ENCODE measurements around the gene MED28. TPM values are rescaled to one million over a fixed set of nuclear protein-coding genes. Genes with fewer than 3 reads are reported as not detected.

MED28 gene
- polyA plus RNA-seq, 1 of the 3 experiments (the other 2 are of a cell fraction) = 7.5 TPM

GRCh38 chr4:17576932-17577664 is 37.3 kb upstream of the MED28 start, which contains the start of gene LAP3:
LAP3 (plus strand) TSS chr4:17577198; CDS start chr4:17577466, 268 bp downstream.
- Histone ChIP-seq H3K4me2 (peak within 1 kb of the TSS; percentile 97), H3K9me2 (no peaks in the 10 kb centered on the region), H3K27me3 (ENCODE audit: insufficient read depth) (no peaks in the 10 kb centered on the region), H3K9me3 (no peaks in the 10 kb centered on the region), H3K36me3 (replicated peaks in 1 of 2; ENCODE audit: control insufficient read depth in 1 of 2, insufficient read depth in 2 of 2, low read length in 1 of 2) (peaks cover 6 to 17% of the 10 kb centered on the region in 2 experiments), H3K4me1 (ENCODE audit: control insufficient read depth in 1 of 2, insufficient read depth in 2 of 2, low read depth in 1 of 2, low read length in 1 of 2) (peaks cover 8 to 9% of the 10 kb centered on the region in 2 experiments; a peak in 2 of 4 replicates), H3K4me3 (ENCODE audit: low read depth in 2 of 2, low read length in 1 of 2) (peak within 1 kb of the TSS; percentile 62 to 95), H3F3A (replicated peaks; ENCODE audit: insufficient read depth) (peaks cover 2% of the 10 kb centered on the region), H3K9ac (peak within 1 kb of the TSS; percentile 74), H3K79me2 (ENCODE audit: insufficient read depth) (peaks cover 20% of the 10 kb centered on the region; the same call in 1 of the 2 replicates), H2AFZ (ENCODE audit: low read depth) (peak within 1 kb of the TSS; percentile 98), H3K27ac (ENCODE audit: low read depth in 2 of 2, low read length in 1 of 2) (peak within 1 kb of the TSS; percentile 77 to 81), H4K20me1 (ENCODE audit: insufficient read depth) (no peaks in the 10 kb centered on the region)
- under 1% methylated on average over 21 of the region's 91 CpGs for WGBS (ENCODE audit: low lambda C conversion rate)
- POLR2A ChIA-PET = interaction anchor here (1.0 to 1.1 kb wide), 2 partner anchors 16 to 233 kb away, joined by 3 to 4 read pairs; no protein-coding TSS in a partner anchor
- CTCF ChIA-PET = interaction anchor here (0.9 to 4.1 kb wide), 4 partner anchors 18 to 59 kb away, joined by 4 to 15 read pairs (median 4); partner anchors contain the start of gene MED28
- peak; percentile 97 for DNase-seq
- TF ChIP-seq FOSL2 (IDR thresholded peaks at IDR 0.05; ENCODE audit: borderline replicate concordance, low read depth) (no peak), MXI1 (IDR thresholded peaks at IDR 0.05; ENCODE audit: low read depth, low read length) (peak; percentile 96), EP300 (IDR thresholded peaks at IDR 0.05; ENCODE audit: borderline replicate concordance in 1 of 2, low read depth in 1 of 2, low read length in 1 of 2) (no peak), POLR2AphosphoS5 (IDR thresholded peaks at IDR 0.05; ENCODE audit: low read depth, low read length) (peak; percentile 95), MAX (IDR thresholded peaks at IDR 0.05; ENCODE audit: low read depth) (peak; percentile 98), RAD21 (IDR thresholded peaks at IDR 0.05; ENCODE audit: low read length) (0 out of 2 replicates have a peak, but pooled peaks have one; percentile 5), GABPA (IDR thresholded peaks at IDR 0.05; ENCODE audit: low read depth) (peak; percentile 68), SIN3A (IDR thresholded peaks at IDR 0.05; ENCODE audit: borderline replicate concordance, low read depth, low read length) (peak; percentile 95), ELF1 (IDR thresholded peaks at IDR 0.05) (peak; percentile 70), USF1 (IDR thresholded peaks at IDR 0.05; ENCODE audit: borderline replicate concordance, low read depth) (peak; percentile 87), MEF2A (IDR thresholded peaks at IDR 0.05; ENCODE audit: borderline replicate concordance, low read depth) (no peak), FOXM1 (IDR thresholded peaks at IDR 0.05; ENCODE audit: low read depth) (no peak), TCF12 (IDR thresholded peaks at IDR 0.05) (no peak), REST (IDR thresholded peaks at IDR 0.05; ENCODE audit: low read depth, low read length) (no peak), RFX5 (IDR thresholded peaks at IDR 0.05; ENCODE audit: low read length) (no peak), TAF1 (IDR thresholded peaks at IDR 0.05; ENCODE audit: borderline replicate concordance, low read depth, low read length) (peak; percentile 93), TEAD4 (IDR thresholded peaks at IDR 0.05; ENCODE audit: borderline replicate concordance, insufficient read depth) (no peak), EZH2phosphoT487 (IDR thresholded peaks at IDR 0.05; ENCODE audit: borderline replicate concordance, low read depth) (no peak), NFIC (IDR thresholded peaks at IDR 0.05; ENCODE audit: borderline replicate concordance) (no peak), YY1 (IDR thresholded peaks at IDR 0.05; ENCODE audit: low read depth) (0 out of 2 replicates have a peak, but pooled peaks have one; percentile 20), USF2 (IDR thresholded peaks at IDR 0.05; ENCODE audit: borderline replicate concordance, low read depth, low read length) (no peak; the same call in 1 of the 2 replicates), ZBTB33 (IDR thresholded peaks at IDR 0.05; ENCODE audit: borderline replicate concordance, low read depth) (no peak), GATA2 (CRISPR knock-in tag; IDR thresholded peaks at IDR 0.05) (no peak), RXRA (IDR thresholded peaks at IDR 0.05; ENCODE audit: borderline replicate concordance, low read depth) (no peak), NRF1 (IDR thresholded peaks at IDR 0.05; ENCODE audit: low read depth, low read length) (peak; percentile 58), JUND (IDR thresholded peaks at IDR 0.05) (no peak)

Data from SK-N-SH (cell line).